ENCODE data around the gene PDE4A. TPM values are rescaled to one million over a fixed set of nuclear protein-coding genes. Genes with fewer than 3 reads are reported as not detected.
A peak's percentile ranks its signal among the peaks of the same experiment; 100 is the strongest.

The PDE4A gene
- total RNA-seq, 2 donors from 2014 or later, result 21.8 to 36.8 TPM

DNA sequence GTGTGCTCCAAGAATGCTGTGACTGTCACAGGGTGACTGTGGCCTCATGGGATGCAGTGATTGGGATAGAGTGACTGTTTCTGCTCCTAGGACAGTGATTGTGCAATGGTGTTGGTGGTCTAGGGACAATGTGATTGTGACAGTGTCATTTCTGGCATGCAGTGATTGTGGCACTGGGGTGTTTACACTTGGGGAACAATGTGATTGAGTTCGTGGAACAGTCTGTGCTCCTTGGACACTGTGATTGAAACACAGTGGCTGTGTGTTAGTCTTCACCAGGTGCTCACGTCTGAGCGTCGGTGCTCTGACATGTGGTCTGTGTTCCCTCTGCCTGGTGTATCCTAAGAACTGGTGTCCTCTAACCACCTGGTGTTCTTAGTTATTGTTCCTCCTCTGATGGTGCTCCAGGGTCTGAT lies 1.7 kb downstream of the PDE4A start:
- DNase-seq (no peak), ATAC-seq (replicated peaks in 1 of 2) (no peak)
- H3K36me3 Mint-ChIP-seq (ENCODE audit: insufficient read depth in 2 of 2), result peaks cover 0 to 4% of the 10 kb centered on the region in 2 donors
- peaks cover 41% of the 10 kb centered on the region for H3K27me3 Mint-ChIP-seq (ENCODE audit: low read depth)
- no peaks in the 10 kb centered on the region for H3K9me3 Mint-ChIP-seq
- H3K4me1 Mint-ChIP-seq (ENCODE audit: low read depth), result peaks cover 81% of the 10 kb centered on the region
- H3K27ac Mint-ChIP-seq, result no peak overlapping the region
- peak overlapping the region; percentile 81 to 84 for H3K4me3 Mint-ChIP-seq

DNA sequence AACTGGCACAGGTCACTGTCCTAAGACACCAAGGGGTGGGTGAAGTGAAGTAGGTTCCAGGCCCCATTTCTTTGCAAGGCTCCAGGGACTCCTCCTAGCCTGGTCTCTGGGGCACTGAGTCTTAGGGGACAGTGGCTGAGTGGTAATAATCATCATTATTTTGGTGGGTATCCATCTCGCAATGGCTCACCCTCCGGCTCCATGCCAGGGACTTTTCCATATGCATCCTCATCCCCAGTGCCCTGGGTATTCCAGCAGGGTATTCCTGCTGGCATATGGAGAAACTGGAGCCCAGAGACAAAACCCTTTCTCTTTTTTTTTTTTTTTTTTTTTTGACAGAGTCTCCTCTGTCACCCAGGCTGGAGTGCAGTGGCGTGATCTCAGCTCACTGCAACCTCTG lies 2.5 kb downstream of the PDE4A start:
- no peak for ATAC-seq (replicated peaks in 1 of 2)
- H3K27me3 Mint-ChIP-seq (ENCODE audit: low read depth), result peaks cover 42% of the 10 kb centered on the region
- no peak for DNase-seq
- H3K27ac Mint-ChIP-seq, result no peak overlapping the region
- peaks cover 5 to 6% of the 10 kb centered on the region in 2 donors for H3K36me3 Mint-ChIP-seq (ENCODE audit: insufficient read depth in 2 of 2)
- H3K4me1 Mint-ChIP-seq (ENCODE audit: low read depth), result peaks cover 85% of the 10 kb centered on the region
- H3K4me3 Mint-ChIP-seq, result peak overlapping the region in 1 of 2 donors; percentile 84
- H3K9me3 Mint-ChIP-seq, result no peaks in the 10 kb centered on the region

DNA sequence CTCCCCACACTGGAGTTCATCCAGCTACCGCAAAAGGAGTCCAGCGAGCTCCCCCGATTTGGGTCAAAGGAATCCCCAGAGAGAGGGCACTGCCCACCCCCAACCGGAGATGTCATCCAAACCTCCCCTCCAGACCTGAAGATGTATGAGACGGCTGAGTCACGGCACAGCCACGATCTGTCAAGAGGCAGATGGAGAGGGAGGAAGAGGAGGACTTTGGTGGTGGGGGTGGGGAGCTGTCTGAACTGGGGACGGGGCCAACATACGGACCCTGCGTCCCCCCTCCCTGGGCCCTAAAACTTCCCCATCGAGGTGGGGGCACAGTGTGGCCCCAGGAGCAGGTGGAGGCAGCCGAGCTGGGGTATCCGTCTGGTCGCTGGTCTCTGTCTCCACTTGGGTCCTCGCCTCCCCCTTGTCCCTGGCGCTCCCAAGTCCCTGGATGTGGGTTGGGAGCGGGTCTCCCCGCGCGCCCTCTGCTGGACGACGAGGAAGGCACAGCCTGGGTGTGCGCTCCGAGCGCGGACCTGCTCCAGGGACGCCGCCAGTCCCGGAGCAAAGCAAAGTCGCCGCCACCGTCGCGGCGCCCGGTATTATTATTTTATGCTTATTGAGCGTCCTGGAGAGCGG lies 3.8 kb downstream of the PDE4A start:
- H3K9me3 Mint-ChIP-seq, result no peaks in the 10 kb centered on the region

DNA sequence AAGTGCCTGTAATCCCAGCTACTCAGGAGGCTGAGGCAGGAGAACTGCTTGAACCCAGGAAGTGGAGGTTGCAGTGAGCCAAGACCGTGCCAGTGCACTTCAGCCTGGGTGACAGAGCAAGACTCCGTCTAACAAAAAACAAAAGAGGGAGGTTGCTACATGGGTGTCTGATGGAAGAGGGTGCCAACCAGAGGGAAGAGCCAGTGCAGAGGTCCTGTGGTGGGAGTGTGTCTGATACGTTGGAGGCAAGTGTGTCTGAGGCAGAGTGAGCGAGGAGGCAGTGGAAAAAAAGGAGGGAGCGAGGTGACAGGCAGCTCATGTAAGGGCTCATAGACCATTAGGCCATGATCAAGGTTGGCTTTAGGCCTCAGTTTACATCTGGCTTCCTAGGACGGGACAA lies 6.8 kb downstream of the PDE4A start:
- Mint-ChIP-seq H3K27me3 (ENCODE audit: low read depth) (peaks cover 46% of the 10 kb centered on the region), H3K27ac (no peak overlapping the region), H3K4me1 (ENCODE audit: low read depth) (peaks cover 90% of the 10 kb centered on the region), H3K9me3 (no peaks in the 10 kb centered on the region), H3K36me3 (ENCODE audit: insufficient read depth in 2 of 2) (peaks cover 8% of the 10 kb centered on the region in 2 donors), H3K4me3 (peak overlapping the region; percentile 0 to 45)
- ATAC-seq (replicated peaks in 1 of 2), result no peak
- DNase-seq, result no peak

More for the DNA sequence above, 3.8 kb downstream of the PDE4A start:
- peak; percentile 13 to 19 for ATAC-seq (replicated peaks in 1 of 2)
- peak; percentile 72 to 81 for DNase-seq
- peaks cover 6 to 7% of the 10 kb centered on the region in 2 donors for H3K36me3 Mint-ChIP-seq (ENCODE audit: insufficient read depth in 2 of 2)
- H3K4me3 Mint-ChIP-seq, result peak overlapping the region; percentile 78 to 85
- H3K27ac Mint-ChIP-seq, result no peak overlapping the region
- peaks cover 87% of the 10 kb centered on the region for H3K4me1 Mint-ChIP-seq (ENCODE audit: low read depth)
- peaks cover 41% of the 10 kb centered on the region for H3K27me3 Mint-ChIP-seq (ENCODE audit: low read depth)

DNA sequence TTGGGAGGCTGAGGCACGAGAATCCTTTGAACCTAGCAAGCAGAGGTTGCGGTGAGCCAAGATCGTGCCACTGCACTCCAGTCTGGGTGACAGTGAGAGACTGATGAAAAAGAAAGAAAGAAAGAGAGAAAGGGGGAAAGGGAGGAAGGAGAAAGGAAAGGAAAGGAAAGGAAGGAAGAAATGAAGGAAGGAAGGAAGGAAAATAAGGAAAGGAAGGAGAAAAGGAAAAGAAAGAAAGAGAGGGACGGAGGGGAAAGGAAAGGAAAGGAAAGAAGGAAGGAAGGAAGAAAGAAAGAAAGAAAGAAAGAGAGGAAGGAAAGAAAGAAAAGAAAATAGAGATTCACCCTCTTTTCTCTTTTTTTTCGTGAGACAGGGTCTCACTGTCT lies 8.7 kb downstream of the PDE4A start:
- peaks cover 8% of the 10 kb centered on the region in 2 donors for H3K36me3 Mint-ChIP-seq (ENCODE audit: insufficient read depth in 2 of 2)
- no peak overlapping the region for H3K27ac Mint-ChIP-seq
- H3K4me3 Mint-ChIP-seq, result peak overlapping the region in 1 of 2 donors; percentile 42
- peaks cover 40% of the 10 kb centered on the region for H3K27me3 Mint-ChIP-seq (ENCODE audit: low read depth)
- H3K9me3 Mint-ChIP-seq, result no peaks in the 10 kb centered on the region
- peaks cover 89% of the 10 kb centered on the region for H3K4me1 Mint-ChIP-seq (ENCODE audit: low read depth)
- ATAC-seq (replicated peaks in 1 of 2) (no peak), DNase-seq (no peak)

DNA sequence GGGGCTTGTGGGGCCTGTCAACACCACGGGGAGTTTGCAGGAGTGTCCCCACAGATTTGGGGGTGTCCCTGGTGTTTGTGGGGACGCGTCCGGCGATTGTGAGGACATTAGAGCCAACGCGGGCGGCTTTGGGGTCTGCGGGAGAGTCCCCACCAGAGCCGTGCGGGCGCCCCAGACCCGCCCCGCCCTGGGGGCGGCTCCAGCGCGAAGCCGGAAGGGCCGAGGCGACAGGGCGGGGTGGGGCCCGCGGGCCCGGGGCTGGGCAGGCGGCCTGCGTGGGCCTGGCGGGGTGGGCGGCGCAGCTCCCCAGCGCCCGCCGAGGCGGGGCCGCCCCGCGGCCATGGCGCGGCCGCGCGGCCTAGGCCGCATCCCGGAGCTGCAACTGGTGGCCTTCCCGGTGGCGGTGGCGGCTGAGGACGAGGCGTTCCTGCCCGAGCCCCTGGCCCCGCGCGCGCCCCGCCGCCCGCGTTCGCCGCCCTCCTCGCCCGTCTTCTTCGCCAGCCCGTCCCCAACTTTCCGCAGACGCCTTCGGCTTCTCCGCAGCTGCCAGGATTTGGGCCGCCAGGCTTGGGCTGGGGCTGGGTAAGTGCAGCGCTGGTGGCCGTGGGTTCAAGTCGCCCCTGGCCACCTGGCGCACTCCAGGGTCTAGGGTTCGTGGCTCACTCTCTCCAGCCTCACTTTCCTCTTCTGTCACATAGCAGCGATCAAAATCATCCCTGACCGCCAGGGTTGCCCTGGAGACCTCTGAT lies 10.3 kb downstream of the PDE4A start:
- peaks cover 72% of the 10 kb centered on the region for H3K4me1 Mint-ChIP-seq (ENCODE audit: low read depth)

DNA sequence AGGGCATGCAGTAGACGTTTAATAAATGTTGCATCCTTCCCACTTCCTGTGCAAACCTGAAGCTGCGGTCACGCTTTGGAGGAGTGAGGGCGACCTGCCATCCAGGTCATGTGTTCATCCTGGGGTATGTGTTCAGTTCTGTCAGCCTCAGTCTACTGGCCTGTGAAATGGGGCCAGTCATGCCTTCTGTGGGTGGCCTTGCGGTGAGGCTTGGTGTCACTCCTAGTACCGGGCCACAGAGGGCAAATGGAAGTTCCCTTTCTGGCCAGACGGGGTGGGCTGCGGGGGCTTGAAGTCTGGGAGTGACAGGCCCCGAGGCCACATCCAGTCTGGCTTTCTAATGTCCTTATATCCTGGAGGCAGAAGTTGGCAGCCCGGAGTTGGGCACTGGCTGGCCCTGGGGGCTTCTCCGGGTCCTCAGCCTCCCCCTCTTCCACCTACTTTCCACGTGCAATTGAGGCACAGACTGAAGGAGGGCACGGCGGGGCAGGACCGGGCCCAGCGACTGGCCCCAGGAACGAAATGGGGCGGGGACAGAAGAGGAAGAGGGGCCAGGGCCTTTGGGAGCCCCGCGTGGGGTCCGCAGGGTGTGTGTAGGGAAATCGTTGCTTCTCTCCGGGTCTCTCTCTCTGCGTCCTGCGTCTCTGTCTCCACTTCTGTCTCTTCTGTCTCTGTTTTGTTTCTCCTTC lies 11.1 kb downstream of the PDE4A start:
- H3K4me1 Mint-ChIP-seq (ENCODE audit: low read depth), result peaks cover 69% of the 10 kb centered on the region
- peak overlapping the region; percentile 87 to 89 for H3K4me3 Mint-ChIP-seq
- peak overlapping the region; percentile 75 for H3K27ac Mint-ChIP-seq

More for the DNA sequence above, 10.3 kb downstream of the PDE4A start:
- peaks cover 8% of the 10 kb centered on the region in 2 donors for H3K36me3 Mint-ChIP-seq (ENCODE audit: insufficient read depth in 2 of 2)
- H3K4me3 Mint-ChIP-seq, result peak overlapping the region; percentile 87 to 89
- DNase-seq (peak in 1 of 2 donors; percentile 38), ATAC-seq (replicated peaks in 1 of 2) (peak in 1 of 2 donors; percentile 13)
- H3K27me3 Mint-ChIP-seq (ENCODE audit: low read depth), result peaks cover 40% of the 10 kb centered on the region
- peak overlapping the region; percentile 75 for H3K27ac Mint-ChIP-seq
- no peaks in the 10 kb centered on the region for H3K9me3 Mint-ChIP-seq

DNA sequence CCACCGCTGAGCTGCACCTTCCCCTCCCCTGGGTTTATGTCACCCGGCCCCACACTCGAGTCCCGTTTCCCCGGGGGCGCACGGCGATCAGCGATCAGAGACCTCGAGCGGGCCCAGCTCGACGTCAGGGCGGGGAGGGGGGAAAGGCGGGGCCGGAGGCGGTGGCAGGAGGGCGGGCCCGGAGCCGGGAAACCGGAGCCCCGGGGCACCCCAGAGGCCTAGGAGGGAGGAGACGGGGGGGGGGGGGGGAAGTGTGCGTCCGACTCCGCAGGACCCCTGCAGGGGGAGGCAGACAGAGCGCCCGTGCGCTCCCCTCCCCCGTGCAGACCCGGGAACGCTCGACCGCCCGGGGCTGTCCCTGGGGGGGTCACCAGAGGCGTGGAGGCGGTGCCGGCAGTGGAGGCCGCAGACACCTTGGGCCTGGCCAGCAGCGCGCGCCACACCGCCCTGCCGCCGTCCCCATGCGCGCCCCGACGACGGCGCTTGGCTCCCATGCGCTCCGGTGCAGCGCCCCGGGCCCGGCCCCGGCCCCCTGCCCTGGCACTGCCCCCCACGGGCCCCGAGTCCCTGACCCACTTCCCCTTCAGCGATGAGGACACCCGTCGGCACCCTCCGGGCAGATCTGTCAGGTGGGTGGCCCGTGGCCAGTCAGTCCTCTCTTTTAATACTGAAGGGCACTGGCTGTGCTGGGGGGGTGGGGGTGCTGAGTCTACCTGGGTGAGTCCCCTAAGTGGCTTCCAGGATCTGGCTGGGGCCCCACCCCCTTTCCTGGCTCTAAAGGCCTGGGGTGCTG lies 11.8 kb downstream of the PDE4A start:
- H3K27me3 Mint-ChIP-seq (ENCODE audit: low read depth), result peaks cover 37% of the 10 kb centered on the region
- H3K9me3 Mint-ChIP-seq, result no peaks in the 10 kb centered on the region
- H3K27ac Mint-ChIP-seq, result peak overlapping the region; percentile 75
- peaks cover 7% of the 10 kb centered on the region in 2 donors for H3K36me3 Mint-ChIP-seq (ENCODE audit: insufficient read depth in 2 of 2)
- H3K4me1 Mint-ChIP-seq (ENCODE audit: low read depth), result peaks cover 65% of the 10 kb centered on the region
- ATAC-seq (replicated peaks in 1 of 2), result peak; percentile 36 to 50
- peak; percentile 69 to 78 for DNase-seq
- peak overlapping the region; percentile 87 to 89 for H3K4me3 Mint-ChIP-seq

More for the DNA sequence above, 11.1 kb downstream of the PDE4A start:
- DNase-seq (peak; percentile 48 to 55), ATAC-seq (replicated peaks in 1 of 2) (peak in 1 of 2 donors; percentile 14)
- H3K9me3 Mint-ChIP-seq, result no peaks in the 10 kb centered on the region
- peaks cover 40% of the 10 kb centered on the region for H3K27me3 Mint-ChIP-seq (ENCODE audit: low read depth)
- H3K36me3 Mint-ChIP-seq (ENCODE audit: insufficient read depth in 2 of 2), result peaks cover 8% of the 10 kb centered on the region in 2 donors

DNA sequence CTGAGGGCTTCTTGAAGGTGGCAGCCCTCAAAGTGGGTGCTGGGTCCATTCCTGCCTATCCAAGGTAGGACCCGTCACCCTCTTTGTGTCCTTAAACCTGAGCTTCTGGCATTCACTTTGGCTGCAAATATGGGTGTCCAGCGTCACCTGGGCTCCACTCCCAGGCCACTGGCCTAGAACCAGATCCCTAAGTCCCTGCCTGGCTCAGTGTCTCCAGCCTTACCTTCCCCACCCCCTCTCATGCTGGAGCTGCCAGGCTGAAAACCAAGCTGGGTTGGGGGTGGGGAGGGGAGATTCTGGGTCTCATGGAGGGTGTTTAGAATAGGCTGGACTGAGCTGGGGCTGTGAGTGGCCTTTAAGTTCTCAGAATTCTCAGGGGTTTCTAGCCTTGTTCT lies 12.4 kb downstream of the PDE4A start:
- Mint-ChIP-seq H3K9me3 (no peaks in the 10 kb centered on the region), H3K27ac (no peak overlapping the region), H3K4me3 (peak overlapping the region; percentile 32 to 64), H3K27me3 (ENCODE audit: low read depth) (peaks cover 34% of the 10 kb centered on the region), H3K36me3 (ENCODE audit: insufficient read depth in 2 of 2) (peaks cover 4 to 6% of the 10 kb centered on the region in 2 donors), H3K4me1 (ENCODE audit: low read depth) (peaks cover 59% of the 10 kb centered on the region)
- DNase-seq, result no peak
- no peak for ATAC-seq (replicated peaks in 1 of 2)

DNA sequence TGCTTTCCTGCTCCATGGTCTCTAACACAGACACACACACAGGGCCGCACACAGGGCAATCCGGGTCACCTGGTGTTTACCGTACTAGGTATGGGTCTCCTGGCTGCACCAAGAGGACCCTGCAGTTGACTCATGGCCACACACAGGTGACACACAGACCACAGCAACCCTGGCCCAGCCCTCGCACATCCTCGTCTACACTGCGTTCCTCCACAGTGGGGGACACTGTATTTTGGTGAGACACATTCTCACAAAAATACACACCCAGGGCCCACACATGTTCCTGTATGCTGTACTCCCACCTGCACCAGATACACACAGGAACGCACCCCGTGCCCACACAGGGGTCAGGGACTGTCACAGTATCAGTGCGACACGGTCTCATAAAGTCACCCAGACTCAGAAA lies 12.8 kb downstream of the PDE4A start:
- DNase-seq (peak; percentile 44 to 59), ATAC-seq (replicated peaks in 1 of 2) (peak; percentile 42 to 61)
- peaks cover 34% of the 10 kb centered on the region for H3K27me3 Mint-ChIP-seq (ENCODE audit: low read depth)
- H3K4me1 Mint-ChIP-seq (ENCODE audit: low read depth), result peaks cover 55% of the 10 kb centered on the region
- H3K9me3 Mint-ChIP-seq, result no peaks in the 10 kb centered on the region
- no peak overlapping the region for H3K27ac Mint-ChIP-seq
- H3K4me3 Mint-ChIP-seq, result peak overlapping the region; percentile 32 to 64
- peaks cover 2 to 5% of the 10 kb centered on the region in 2 donors for H3K36me3 Mint-ChIP-seq (ENCODE audit: insufficient read depth in 2 of 2)

DNA sequence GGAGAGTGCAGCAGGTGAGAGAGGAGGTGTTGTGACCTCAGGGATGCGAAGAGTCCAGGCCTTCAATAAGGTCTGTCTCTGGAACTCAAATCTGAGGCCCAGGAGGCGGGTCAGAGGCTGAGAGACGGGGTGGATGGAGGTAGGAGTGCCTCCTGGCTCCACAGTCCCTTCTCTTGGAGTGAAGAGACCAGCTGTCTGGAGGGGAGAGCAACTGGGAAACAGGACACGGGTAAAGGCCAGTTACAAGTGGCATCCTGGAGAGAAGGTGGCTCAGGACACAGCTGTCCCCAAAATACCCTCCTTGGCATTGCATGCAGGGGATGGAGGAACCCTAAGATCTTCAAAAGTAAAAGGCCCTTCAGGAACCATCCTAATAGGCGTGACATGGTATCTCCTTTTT lies 19.2 kb downstream of the PDE4A start:
- DNase-seq (no peak), ATAC-seq (replicated peaks in 1 of 2) (no peak)
- no peaks in the 10 kb centered on the region for H3K27me3 Mint-ChIP-seq (ENCODE audit: low read depth)
- H3K36me3 Mint-ChIP-seq (ENCODE audit: insufficient read depth in 2 of 2), result no peaks in the 10 kb centered on the region
- peaks cover 8% of the 10 kb centered on the region for H3K4me1 Mint-ChIP-seq (ENCODE audit: low read depth)
- no peak overlapping the region for H3K27ac Mint-ChIP-seq
- no peak overlapping the region for H3K4me3 Mint-ChIP-seq
- no peaks in the 10 kb centered on the region for H3K9me3 Mint-ChIP-seq

DNA sequence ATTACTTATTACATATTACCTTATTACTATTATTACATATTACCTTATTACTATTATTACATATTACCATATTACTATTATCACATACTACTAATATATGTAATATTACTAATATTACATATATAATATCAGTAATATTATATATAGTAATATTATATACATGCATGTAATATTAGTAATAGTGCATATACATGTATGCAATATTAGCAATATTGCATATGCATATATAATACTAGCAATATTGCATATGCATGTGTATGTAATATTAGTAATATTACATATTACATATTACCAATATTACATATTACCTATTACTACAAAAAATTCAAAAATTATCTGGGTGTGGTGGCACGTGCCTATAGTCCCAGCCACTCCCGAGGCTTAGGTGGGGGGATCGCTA lies 22.4 kb downstream of the PDE4A start:
- no peaks in the 10 kb centered on the region for H3K36me3 Mint-ChIP-seq (ENCODE audit: insufficient read depth in 2 of 2)
- DNase-seq (no peak), ATAC-seq (replicated peaks in 1 of 2) (no peak)
- H3K9me3 Mint-ChIP-seq, result no peaks in the 10 kb centered on the region
- no peak overlapping the region for H3K27ac Mint-ChIP-seq
- no peaks in the 10 kb centered on the region for H3K4me1 Mint-ChIP-seq (ENCODE audit: low read depth)
- H3K4me3 Mint-ChIP-seq, result no peak overlapping the region
- H3K27me3 Mint-ChIP-seq (ENCODE audit: low read depth), result no peaks in the 10 kb centered on the region
